Heart left ventricle (tissue), 16 donors: Measurements from ENCODE around the gene KCNMB4. TPM values are rescaled to one million over a fixed set of nuclear protein-coding genes. Genes with fewer than 3 reads are reported as not detected.

ENCODE experiments used
- ATAC-seq, 4 donors: fragments of 200-7000 bp; cut with Tn5 transposase; one replicate each; pipeline ENCODE4 v1.9.1; 2020 to 2022; ENCODE audit warnings: moderate library complexity in 4 of 4, mild to moderate bottlenecking in 3 of 4, moderate number of reproducible peaks in 1 of 4
- DNase-seq, 5 donors: peaks; one replicate each; pipeline ENCODE4 v3.0.0-alpha.2; 2020
- H3K27ac ChIP-seq, 12 donors: fragments of 200-600 bp; sonication (generic) in 4 of 12; one replicate each; pipeline versions ENCODE4 v1.5.0 to v1.8.0; 2016 to 2022; ENCODE audit warnings: mild to moderate bottlenecking in 2 of 12
- H3K27me3 ChIP-seq, 9 donors: fragments of 200-600 bp; sonication (generic) in 2 of 9; one replicate each; pipeline versions ENCODE4 v1.5.1 to v1.8.0; 2016 to 2022; ENCODE audit warnings: mild to moderate bottlenecking in 3 of 9
- H3K36me3 ChIP-seq, 9 donors: fragments of 200-600 bp; sonication (generic) in 2 of 9; one replicate each; pipeline versions ENCODE4 v1.5.0 to v1.8.0; 2018 to 2022; ENCODE audit warnings: mild to moderate bottlenecking in 2 of 9
- H3K4me1 ChIP-seq, 12 donors: fragments of 200-600 bp; sonication (generic) in 4 of 12; one replicate each; pipeline versions ENCODE4 v1.5.0 to v1.8.0; 2016 to 2022; ENCODE audit warnings: mild to moderate bottlenecking in 3 of 12
- H3K4me3 ChIP-seq, 12 donors: fragments of 200-600 bp; sonication (generic) in 4 of 12; one replicate each; pipeline versions ENCODE4 v1.5.0 to v1.8.0; 2017 to 2022; ENCODE audit warnings: mild to moderate bottlenecking in 9 of 12, moderate library complexity in 4 of 12
- H3K9me3 ChIP-seq, 12 donors: fragments of 200-600 bp; sonication (generic) in 4 of 12; one replicate each; pipeline versions ENCODE4 v1.5.0 to v1.8.0; 2016 to 2022; ENCODE audit warnings: mild to moderate bottlenecking in 1 of 12
- POLR2A ChIP-seq, 2 donors: fragments of 450-650 bp; IDR thresholded peaks; one replicate each; pipeline ENCODE4 v1.6.1; 2017; ENCODE audit warnings: antibody characterized with exemption in 2 of 2, mild to moderate bottlenecking in 2 of 2, moderate library complexity in 2 of 2
- WGBS, 4 donors: extraction: QIAGEN DNeasy Blood & Tissue Kit in 2 of 4; methylation state at CpG; one replicate each; pipeline versions ENCODE4 v1.1.5 to v1.1.7; 2013 to 2018; 5-methylcytosine and 5-hydroxymethylcytosine counted together
- intact Hi-C, 10 donors: fragments of 100-400 bp; cut with DNase I; formaldehyde crosslinking; loops; one replicate each; pipeline versions ENCODE4 v1.11.1 to v1.14.2; 2022
- long read RNA-seq, 3 donors: library from polyadenylated mRNA; unstranded; transcript quantifications; one replicate each; pipeline ENCODE4 v2.0.0, GENCODE V29; 2020 to 2021
- polyA plus RNA-seq, 2 donors: library from polyadenylated mRNA; stranded (reverse); fragments of 200-250 nt; gene quantifications; one replicate each; pipeline ENCODE4 v1.2.3, GENCODE V29; 2013
- total RNA-seq, 9 donors: library from RNA; depleted of rRNA in 2 of 9; stranded (reverse); fragments of >200 nt in 2 of 9; fragmentation: NEBNext Ultra II Directional in 3 of 9; extraction: Animal tissue kit (Norgen Biotek cat#: 25700) in 3 of 9; gene quantifications; one replicate each; pipeline versions ENCODE4 v1.1.0 to v1.2.4, GENCODE V29; 2016 to 2023
- TF ChIP-seq, protein P1 (sequence below), 12 donors: fragments of 200-600 bp; sonication (generic) in 4 of 12; IDR thresholded peaks; one replicate each; pipeline versions ENCODE4 v1.5.0 to v1.8.0; 2018 to 2022; ENCODE audit warnings: antibody characterized with exemption in 12 of 12, mild to moderate bottlenecking in 5 of 12
- donor health status: ischemic (EF 13 %, LVEDD 7.1; RV severe dilation, severe dysfunction).
- donor health status: healthy with polysubstance abuse.
- donor health status: DM: no; HTN: yes; CAD: no.
- donor health status: DM: no; HTN: no; CAD: no.
- donor health status: ischemic (EF 25% LVEDD 6.9; RV normal size, moderate dysfunction).
- donor health status: ischemic (EF 25% LVEDD 5.7; RV mildly dilated, moderate dysfunction).
- donor health status: healthy.
- donor health status: DM: yes; HTN: yes; CAD: no.
- donor health status: ischemic (EF 35%, LVEDD 5.7; RV mildly dilated, moderate dysfunction).
- donor health status: nonischemic (EF 11% LVEDD 7.7; RV severe dilation, severe dysfunction).
- donor health status: DM: yes; HTN: yes; CAD: no.
- donor health status: PGD.
- donor health status: ischemic (EF 29% LVEDD 5.4; RV normal size, mild dysfunction).
- donor health status: nonischemic (EF 23%, LVEDD 6.1; RV moderate dilation, normal function).

The KCNMB4 gene, protein sequence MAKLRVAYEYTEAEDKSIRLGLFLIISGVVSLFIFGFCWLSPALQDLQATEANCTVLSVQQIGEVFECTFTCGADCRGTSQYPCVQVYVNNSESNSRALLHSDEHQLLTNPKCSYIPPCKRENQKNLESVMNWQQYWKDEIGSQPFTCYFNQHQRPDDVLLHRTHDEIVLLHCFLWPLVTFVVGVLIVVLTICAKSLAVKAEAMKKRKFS
- total RNA-seq (1 to 10 TPM in 8 of 9 donors, under 1 TPM in 1; 0.96 to 3.6 (median 2.1) TPM), polyA plus RNA-seq (1 to 10 TPM; 1.8 to 2.0 TPM)
- long read RNA-seq, donor 1, full-length matches to known transcripts = 5 of 5 reads
- long read RNA-seq, donor 1, partial matches to known transcripts = 0 of 5 reads
- long read RNA-seq, donor 1, other reads (novel, unspliced or antisense) = 0 of 5 reads
- long read RNA-seq, donor 2 = 0 reads
- long read RNA-seq, donor 3, full-length matches to known transcripts = 4 of 5 reads
- long read RNA-seq, donor 3, partial matches to known transcripts = 0 of 5 reads
- long read RNA-seq, donor 3, other reads (novel, unspliced or antisense) = 1 of 5 reads

DNA sequence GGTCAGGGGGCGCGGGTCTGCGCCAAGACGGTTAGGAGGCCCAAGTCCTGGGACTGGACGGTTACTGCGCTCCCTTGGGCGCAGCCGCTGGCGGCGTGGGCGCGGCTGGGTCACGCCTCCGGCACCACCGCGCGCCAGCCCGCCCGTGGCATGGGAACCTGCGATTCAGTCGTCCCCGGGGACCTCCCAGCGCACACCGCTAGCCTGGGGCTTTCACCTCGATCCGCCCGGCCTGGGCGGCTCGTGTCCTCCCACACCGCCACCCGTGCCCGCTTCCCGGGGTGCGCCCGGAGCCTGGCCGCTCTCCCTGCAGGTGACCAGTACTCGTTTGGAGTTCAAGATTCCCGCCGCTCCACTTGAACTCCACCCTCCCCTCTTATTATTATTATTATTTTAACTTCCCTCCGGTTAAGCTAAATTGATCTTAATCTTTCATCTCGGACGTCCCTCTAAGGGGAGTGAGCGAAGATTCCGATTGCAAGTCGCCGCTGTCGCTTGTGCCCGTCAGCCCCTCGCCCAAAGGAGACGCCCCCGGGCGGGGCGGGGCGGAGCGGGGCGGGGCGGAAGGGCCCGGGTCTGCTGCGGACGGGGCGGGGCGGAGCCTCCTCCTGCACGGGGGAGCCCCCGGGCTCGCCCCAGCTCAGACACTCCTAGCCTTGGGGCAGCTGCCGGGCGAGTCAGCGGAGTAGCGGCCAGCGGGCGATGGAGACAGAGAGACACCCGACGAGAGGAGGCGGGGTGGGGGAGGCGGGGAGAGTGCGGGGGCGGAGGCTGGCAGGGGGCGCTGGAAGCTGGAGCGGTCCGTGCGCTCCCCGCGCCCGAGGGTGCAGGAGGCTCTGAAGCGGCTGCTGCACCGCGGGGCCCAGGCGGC lies at the start of gene KCNMB4:
KCNMB4 (plus strand) TSS at position 643 of the 871 bp plus-strand sequence. CDS start 445 bp downstream, outside the sequence.
- intact Hi-C loops = loop anchor here in 8 of 10 donors (2.0 to 10.0 kb wide), 8 partner anchors 121 to 471 kb away; partner anchors contain the start of gene CNOT2 (in 6 of the 8)
- H3K4me1 ChIP-seq = peaks cover 0 to 30% (median 10%) of the 10 kb centered on the region in 12 donors
- TF ChIP-seq, protein P1, sequence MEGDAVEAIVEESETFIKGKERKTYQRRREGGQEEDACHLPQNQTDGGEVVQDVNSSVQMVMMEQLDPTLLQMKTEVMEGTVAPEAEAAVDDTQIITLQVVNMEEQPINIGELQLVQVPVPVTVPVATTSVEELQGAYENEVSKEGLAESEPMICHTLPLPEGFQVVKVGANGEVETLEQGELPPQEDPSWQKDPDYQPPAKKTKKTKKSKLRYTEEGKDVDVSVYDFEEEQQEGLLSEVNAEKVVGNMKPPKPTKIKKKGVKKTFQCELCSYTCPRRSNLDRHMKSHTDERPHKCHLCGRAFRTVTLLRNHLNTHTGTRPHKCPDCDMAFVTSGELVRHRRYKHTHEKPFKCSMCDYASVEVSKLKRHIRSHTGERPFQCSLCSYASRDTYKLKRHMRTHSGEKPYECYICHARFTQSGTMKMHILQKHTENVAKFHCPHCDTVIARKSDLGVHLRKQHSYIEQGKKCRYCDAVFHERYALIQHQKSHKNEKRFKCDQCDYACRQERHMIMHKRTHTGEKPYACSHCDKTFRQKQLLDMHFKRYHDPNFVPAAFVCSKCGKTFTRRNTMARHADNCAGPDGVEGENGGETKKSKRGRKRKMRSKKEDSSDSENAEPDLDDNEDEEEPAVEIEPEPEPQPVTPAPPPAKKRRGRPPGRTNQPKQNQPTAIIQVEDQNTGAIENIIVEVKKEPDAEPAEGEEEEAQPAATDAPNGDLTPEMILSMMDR (IDR thresholded peaks at IDR 0.05) = no peak
- no peak for TF ChIP-seq POLR2A (IDR thresholded peaks at IDR 0.05)
- WGBS, 4 donors = 0 to 2% (median 1%) methylated on average over 39 to 88 of the region's 88 CpGs
- H3K27ac ChIP-seq = peak within 1 kb of the TSS in 9 of 12 donors; percentile 8 to 58 (median 48)
- peak within 1 kb of the TSS; percentile 39 to 87 (median 74) for H3K4me3 ChIP-seq
- DNase-seq (peak; percentile 66 to 79 (median 70)), ATAC-seq (peak; percentile 57 to 96 (median 86))
- H3K9me3 ChIP-seq = no peaks in the 10 kb centered on the region
- no peaks in the 10 kb centered on the region for H3K36me3 ChIP-seq
- peaks cover 0 to 21% (median 0%) of the 10 kb centered on the region in 9 donors for H3K27me3 ChIP-seq

DNA sequence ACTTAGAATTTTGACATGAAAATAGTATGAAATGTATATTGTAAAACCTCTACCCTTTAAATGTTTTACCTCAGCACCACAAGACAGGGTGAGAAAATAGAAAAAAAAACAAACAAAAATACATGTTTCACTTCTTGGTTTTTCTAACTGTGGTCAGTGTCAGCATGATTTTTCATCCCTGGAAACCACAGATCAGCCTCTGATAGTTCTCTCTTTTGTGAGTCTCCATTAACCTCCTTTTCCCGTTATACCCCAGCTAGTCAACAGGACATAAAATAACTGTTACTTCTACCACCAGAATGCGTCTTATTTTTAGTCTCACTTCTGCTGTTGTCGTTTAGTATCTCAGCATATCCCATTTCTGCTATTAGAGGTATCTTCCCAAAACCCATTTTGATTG lies 48.3 kb upstream of the KCNMB4 start:
- Histone ChIP-seq H3K36me3 (peaks cover 0 to 8% (median 4%) of the 10 kb centered on the region in 9 donors), H3K27ac (peak overlapping the region in 1 of 12 donors; percentile 46), H3K9me3 (no peaks in the 10 kb centered on the region), H3K4me3 (no peak overlapping the region), H3K27me3 (no peaks in the 10 kb centered on the region), H3K4me1 (peaks cover 0 to 62% (median 0%) of the 10 kb centered on the region in 12 donors)
- intact Hi-C loops = loop anchor here in 1 of 10 donors (10.0 kb wide), 1 partner anchor 73 kb away; the partner anchor contains the start of gene CNOT2
- DNase-seq (no peak), ATAC-seq (no peak)
- TF ChIP-seq, protein P1 (IDR thresholded peaks at IDR 0.05) = no peak
- no peak for TF ChIP-seq POLR2A (IDR thresholded peaks at IDR 0.05)
- WGBS, 4 donors = 70 to 80% (median 73%) methylated on average over 3 of the region's 3 CpGs

DNA sequence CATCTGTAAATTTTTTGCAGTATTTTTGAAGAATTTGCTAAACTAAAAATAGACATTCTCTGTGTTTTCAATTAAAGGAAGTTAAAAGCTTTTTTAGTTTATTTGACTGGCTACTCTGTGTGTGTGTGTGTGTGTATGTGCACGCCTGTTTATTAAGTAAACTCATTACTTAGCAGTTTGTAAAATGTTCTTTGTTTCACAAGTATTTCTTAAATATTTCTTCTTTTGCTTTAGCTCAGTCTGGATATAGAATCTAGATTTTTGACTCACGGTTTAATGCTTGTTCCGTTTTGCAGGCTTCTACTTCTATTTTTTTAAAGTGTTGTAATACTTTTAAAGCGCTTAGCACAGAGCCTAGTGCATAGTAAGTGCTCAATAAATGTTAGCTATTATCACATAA lies 46.5 kb upstream of the KCNMB4 start:
- no peak for DNase-seq
- intact Hi-C loops = loop anchor here in 1 of 10 donors (10.0 kb wide), 1 partner anchor 75 kb away; the partner anchor contains the start of gene CNOT2
- H3K9me3 ChIP-seq = no peaks in the 10 kb centered on the region
- peaks cover 0 to 62% (median 0%) of the 10 kb centered on the region in 12 donors for H3K4me1 ChIP-seq
- TF ChIP-seq, protein P1 (IDR thresholded peaks at IDR 0.05) = no peak
- TF ChIP-seq POLR2A (IDR thresholded peaks at IDR 0.05) = no peak
- ATAC-seq = no peak
- no peaks in the 10 kb centered on the region for H3K27me3 ChIP-seq
- H3K27ac ChIP-seq = peak overlapping the region in 1 of 12 donors; percentile 64
- H3K36me3 ChIP-seq = peaks cover 0 to 15% (median 4%) of the 10 kb centered on the region in 9 donors
- WGBS, 4 donors = 81 to 89% (median 85%) methylated on average over 4 of the region's 4 CpGs
- no peak overlapping the region for H3K4me3 ChIP-seq
